Sigmoid colon (tissue), 7 donors: ENCODE results near the gene ADCY2. TPM values are rescaled to one million over a fixed set of nuclear protein-coding genes. Genes with fewer than 3 reads are reported as not detected.

Source experiments
- DNase-seq: peaks from one replicate; pipeline ENCODE4 v3.0.0-alpha.2; 2019
- H3K27ac ChIP-seq, 4 donors: fragments of 200-600 bp; sonication (generic); one replicate each; pipeline ENCODE4 v1.5.1; 2016 to 2019; ENCODE audit warnings: mild to moderate bottlenecking in 1 of 4
- H3K27me3 ChIP-seq, 3 donors: fragments of 200-600 bp; sonication (generic); one replicate each; pipeline ENCODE4 v1.5.1; 2019; ENCODE audit warnings: mild to moderate bottlenecking in 1 of 3
- H3K36me3 ChIP-seq, 4 donors: fragments of 200-600 bp; sonication (generic); one replicate each; pipeline ENCODE4 v1.5.1; 2016 to 2019
- H3K4me1 ChIP-seq, 4 donors: fragments of 200-600 bp; sonication (generic); one replicate each; pipeline ENCODE4 v1.5.1; 2017 to 2019
- H3K4me3 ChIP-seq, 4 donors: fragments of 200-600 bp; sonication (generic); one replicate each; pipeline ENCODE4 v1.5.1; 2017 to 2019; ENCODE audit warnings: mild to moderate bottlenecking in 2 of 4, moderate library complexity in 1 of 4
- H3K9me3 ChIP-seq, 4 donors: fragments of 200-600 bp in 3 of 4; sonication (generic) in 3 of 4; one replicate each; pipeline versions ENCODE4 v1.5.1 to v1.6.1; 2013 to 2019
- EP300 ChIP-seq, 4 donors: sonication (generic); formaldehyde crosslinking; IDR thresholded peaks; one replicate each; pipeline ENCODE4 v1.6.1; 2017; ENCODE audit warnings: antibody characterized with exemption in 4 of 4
- POLR2A ChIP-seq, 2 donors: fragments of 450-650 bp; IDR thresholded peaks; one replicate each; pipeline ENCODE4 v1.6.1; 2016; ENCODE audit warnings: antibody characterized with exemption in 2 of 2, mild to moderate bottlenecking in 2 of 2, moderate library complexity in 2 of 2
- POLR2AphosphoS5 ChIP-seq, 4 donors: sonication (generic); formaldehyde crosslinking; IDR thresholded peaks; one replicate each; pipeline ENCODE4 v1.6.1; 2017; ENCODE audit warnings: antibody characterized with exemption in 4 of 4
- WGBS, 2 donors: extraction: QIAGEN DNeasy Blood & Tissue Kit; methylation state at CpG; one replicate each; pipeline ENCODE4 v1.1.7; 2013; 5-methylcytosine and 5-hydroxymethylcytosine counted together
- intact Hi-C: fragments of 100-400 bp; cut with DNase I; formaldehyde crosslinking; loops from one replicate; pipeline ENCODE4 v1.15.1; 2023
- polyA plus RNA-seq, 3 donors: library from polyadenylated mRNA; stranded (reverse); fragments of 200-250 nt; gene quantifications; one replicate each; pipeline ENCODE4 v1.2.3, GENCODE V29; 2013
- total RNA-seq, 4 donors: library from RNA; depleted of rRNA; stranded (reverse); fragments of >200 nt; gene quantifications; one replicate each; pipeline ENCODE4 v1.1.0, GENCODE V29; 2016
- TF ChIP-seq, protein P1 (sequence below), 4 experiments: fragments of 450-650 bp in 3 of 4; fragments of 200-600 bp in 1 of 4; IDR thresholded peaks; one replicate each; pipeline ENCODE4 v1.5.1; 2016 to 2019; ENCODE audit warnings: antibody characterized with exemption in 4 of 4, mild to moderate bottlenecking in 3 of 4, moderate library complexity in 2 of 4
- donor health status: healthy with polysubstance abuse.
- donor health status: Bipolar disorder and iron deficiency.
- donor health status: healthy.

ADCY2 gene
- total and polyA plus RNA-seq, 7 donors: 0.69 to 9.5 (median 4.4) TPM

DNA sequence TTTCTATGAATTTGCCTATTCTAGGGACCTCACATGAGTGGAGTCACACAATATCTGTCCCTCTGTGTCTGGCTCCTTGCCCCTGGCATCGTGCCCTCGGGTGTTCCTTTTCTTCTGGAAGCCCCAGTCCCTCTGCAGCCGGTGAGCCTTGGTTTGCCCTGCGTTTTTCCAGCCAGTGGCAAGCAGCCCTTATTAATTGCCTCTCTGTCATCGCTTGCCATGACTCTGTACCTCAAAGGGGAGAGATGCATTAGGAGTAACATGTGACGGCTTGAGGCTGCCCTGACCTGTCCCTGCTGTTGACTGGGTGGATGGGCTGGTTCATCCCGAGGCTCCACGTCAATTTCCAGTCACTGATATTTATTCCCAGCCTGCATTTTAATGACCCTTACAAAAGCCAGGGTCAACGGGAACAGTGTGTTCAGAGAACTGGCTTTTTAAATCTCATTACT, 367.7 kb downstream of the ADCY2 start:
- Histone ChIP-seq H3K4me3 (no peak overlapping the region), H3K36me3 (no peaks in the 10 kb centered on the region), H3K27me3 (no peaks in the 10 kb centered on the region), H3K27ac (no peak overlapping the region), H3K4me1 (no peaks in the 10 kb centered on the region), H3K9me3 (no peaks in the 10 kb centered on the region)
- no peak for TF ChIP-seq POLR2AphosphoS5 (IDR thresholded peaks at IDR 0.05)
- no peak for TF ChIP-seq POLR2A (IDR thresholded peaks at IDR 0.05)
- no peak for TF ChIP-seq EP300 (IDR thresholded peaks at IDR 0.05)
- TF ChIP-seq, protein P1, sequence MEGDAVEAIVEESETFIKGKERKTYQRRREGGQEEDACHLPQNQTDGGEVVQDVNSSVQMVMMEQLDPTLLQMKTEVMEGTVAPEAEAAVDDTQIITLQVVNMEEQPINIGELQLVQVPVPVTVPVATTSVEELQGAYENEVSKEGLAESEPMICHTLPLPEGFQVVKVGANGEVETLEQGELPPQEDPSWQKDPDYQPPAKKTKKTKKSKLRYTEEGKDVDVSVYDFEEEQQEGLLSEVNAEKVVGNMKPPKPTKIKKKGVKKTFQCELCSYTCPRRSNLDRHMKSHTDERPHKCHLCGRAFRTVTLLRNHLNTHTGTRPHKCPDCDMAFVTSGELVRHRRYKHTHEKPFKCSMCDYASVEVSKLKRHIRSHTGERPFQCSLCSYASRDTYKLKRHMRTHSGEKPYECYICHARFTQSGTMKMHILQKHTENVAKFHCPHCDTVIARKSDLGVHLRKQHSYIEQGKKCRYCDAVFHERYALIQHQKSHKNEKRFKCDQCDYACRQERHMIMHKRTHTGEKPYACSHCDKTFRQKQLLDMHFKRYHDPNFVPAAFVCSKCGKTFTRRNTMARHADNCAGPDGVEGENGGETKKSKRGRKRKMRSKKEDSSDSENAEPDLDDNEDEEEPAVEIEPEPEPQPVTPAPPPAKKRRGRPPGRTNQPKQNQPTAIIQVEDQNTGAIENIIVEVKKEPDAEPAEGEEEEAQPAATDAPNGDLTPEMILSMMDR (IDR thresholded peaks at IDR 0.05): no peak
- intact Hi-C loops: no loop called here
- WGBS, 2 donors: 78 to 84% methylated on average over 9 of the region's 9 CpGs
- no peak for DNase-seq

DNA sequence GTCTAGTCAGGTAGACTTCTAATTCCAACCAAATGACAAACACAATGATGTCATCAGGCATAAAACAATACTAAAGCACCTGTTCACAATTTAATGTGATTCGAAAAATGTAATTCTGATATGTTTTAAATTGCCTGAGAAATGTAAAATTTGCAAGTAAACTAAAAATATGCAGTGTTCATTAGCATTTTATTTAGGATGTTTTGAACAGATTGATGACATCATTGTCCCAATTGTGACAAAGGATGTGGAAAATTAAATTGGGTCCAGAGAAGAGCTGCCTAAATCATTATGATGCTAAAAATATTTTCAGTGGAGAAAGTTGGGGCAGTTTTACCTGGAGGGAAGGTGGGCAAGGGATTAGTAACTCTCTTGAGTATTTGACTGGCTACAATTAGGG, 368.5 kb downstream of the ADCY2 start:
- no peaks in the 10 kb centered on the region for H3K9me3 ChIP-seq
- WGBS, 2 donors: 64 to 69% methylated on average over 1 of the region's 1 CpG
- H3K4me3 ChIP-seq: no peak overlapping the region
- H3K27ac ChIP-seq: no peak overlapping the region
- H3K36me3 ChIP-seq: no peaks in the 10 kb centered on the region
- H3K27me3 ChIP-seq: no peaks in the 10 kb centered on the region
- intact Hi-C loops: no loop called here
- H3K4me1 ChIP-seq: no peaks in the 10 kb centered on the region
- DNase-seq: no peak
- TF ChIP-seq POLR2A (IDR thresholded peaks at IDR 0.05) (no peak), POLR2AphosphoS5 (IDR thresholded peaks at IDR 0.05) (no peak), EP300 (IDR thresholded peaks at IDR 0.05) (no peak)
- TF ChIP-seq, protein P1 (IDR thresholded peaks at IDR 0.05): no peak

DNA sequence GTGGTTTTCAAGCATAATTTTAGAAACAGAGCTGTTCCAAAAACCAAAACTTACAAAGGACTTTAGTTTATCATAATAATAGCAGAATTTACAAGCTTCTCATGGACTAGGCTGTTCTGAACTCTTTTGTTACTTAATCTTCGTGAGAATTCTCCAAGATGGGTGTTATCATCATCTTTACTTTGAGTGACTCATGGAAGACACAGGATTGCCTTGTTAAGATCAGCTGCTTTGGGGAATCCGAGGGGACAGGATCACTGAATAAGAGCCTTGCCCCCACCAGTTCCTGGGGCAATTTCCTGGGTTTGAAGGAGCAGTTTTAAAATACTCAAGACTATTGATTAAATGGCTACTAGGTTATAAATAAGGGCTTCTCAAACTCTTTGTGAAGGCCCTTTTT, 374.5 kb downstream of the ADCY2 start:
- no peaks in the 10 kb centered on the region for H3K9me3 ChIP-seq
- 38 to 64% methylated on average over 2 of the region's 2 CpGs for WGBS, 2 donors
- no peak for TF ChIP-seq POLR2A (IDR thresholded peaks at IDR 0.05)
- no peak for TF ChIP-seq EP300 (IDR thresholded peaks at IDR 0.05)
- TF ChIP-seq POLR2AphosphoS5 (IDR thresholded peaks at IDR 0.05): no peak
- TF ChIP-seq, protein P1 (IDR thresholded peaks at IDR 0.05): no peak
- no peak for DNase-seq
- no peak overlapping the region for H3K4me3 ChIP-seq
- no peaks in the 10 kb centered on the region for H3K27me3 ChIP-seq
- no peak overlapping the region for H3K27ac ChIP-seq
- no peaks in the 10 kb centered on the region for H3K4me1 ChIP-seq
- H3K36me3 ChIP-seq: no peaks in the 10 kb centered on the region
- intact Hi-C loops: no loop called here

DNA sequence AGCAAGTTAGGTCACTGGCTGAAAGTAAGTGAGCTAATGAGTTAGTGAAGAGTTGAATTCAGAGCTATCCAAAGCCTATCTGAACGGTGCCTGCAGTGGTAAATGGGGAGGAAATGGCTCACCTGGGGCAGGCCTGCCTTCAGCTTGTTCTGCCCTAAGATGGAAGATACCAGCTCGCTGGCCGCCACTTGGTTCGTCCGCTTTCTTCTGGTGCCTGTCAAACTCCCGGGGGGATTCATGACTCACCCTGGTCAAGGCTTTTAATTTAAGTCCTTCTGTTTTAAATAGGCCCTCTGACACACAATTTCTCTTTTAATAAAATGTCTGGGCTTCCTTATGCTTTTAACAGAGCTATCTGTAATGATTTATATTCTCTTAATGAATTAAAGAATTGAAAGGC, 376.2 kb downstream of the ADCY2 start:
- Histone ChIP-seq H3K36me3 (no peaks in the 10 kb centered on the region), H3K4me3 (no peak overlapping the region), H3K27ac (no peak overlapping the region), H3K9me3 (no peaks in the 10 kb centered on the region), H3K27me3 (no peaks in the 10 kb centered on the region), H3K4me1 (no peaks in the 10 kb centered on the region)
- WGBS, 2 donors: 81 to 87% methylated on average over 6 of the region's 6 CpGs
- TF ChIP-seq POLR2AphosphoS5 (IDR thresholded peaks at IDR 0.05): no peak
- TF ChIP-seq EP300 (IDR thresholded peaks at IDR 0.05): no peak
- no peak for TF ChIP-seq POLR2A (IDR thresholded peaks at IDR 0.05)
- intact Hi-C loops: no loop called here
- no peak for DNase-seq

DNA sequence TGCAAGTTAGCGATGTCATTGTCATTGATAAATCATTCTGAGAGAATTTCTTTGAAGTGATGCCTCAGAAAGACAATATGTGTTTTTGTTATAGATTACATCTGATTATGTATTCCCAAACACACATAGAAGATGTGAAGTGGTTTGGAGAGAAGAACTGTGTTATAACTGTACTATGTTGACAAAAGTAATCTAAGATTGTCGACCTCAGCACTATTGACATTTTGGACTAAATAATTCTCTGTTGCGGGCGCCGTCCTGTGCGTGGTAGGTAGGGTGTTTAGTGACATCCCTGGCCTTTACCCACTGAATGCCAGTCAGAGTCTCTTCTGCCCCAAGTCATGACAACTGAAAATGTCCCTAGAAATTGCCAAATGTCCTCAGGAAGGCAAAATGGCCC, 377.2 kb downstream of the ADCY2 start:
- intact Hi-C loops: no loop called here
- no peak overlapping the region for H3K27ac ChIP-seq
- no peak for TF ChIP-seq POLR2A (IDR thresholded peaks at IDR 0.05)
- TF ChIP-seq, protein P1 (IDR thresholded peaks at IDR 0.05): no peak
- TF ChIP-seq EP300 (IDR thresholded peaks at IDR 0.05): no peak
- TF ChIP-seq POLR2AphosphoS5 (IDR thresholded peaks at IDR 0.05): no peak
- DNase-seq: no peak
- H3K4me3 ChIP-seq: no peak overlapping the region
- H3K27me3 ChIP-seq: no peaks in the 10 kb centered on the region
- WGBS, 2 donors: 85 to 90% methylated on average over 6 of the region's 6 CpGs
- no peaks in the 10 kb centered on the region for H3K36me3 ChIP-seq
- no peaks in the 10 kb centered on the region for H3K9me3 ChIP-seq
- H3K4me1 ChIP-seq: no peaks in the 10 kb centered on the region
